ENCODE results near the gene RASEF.

RASEF gene

DNA sequence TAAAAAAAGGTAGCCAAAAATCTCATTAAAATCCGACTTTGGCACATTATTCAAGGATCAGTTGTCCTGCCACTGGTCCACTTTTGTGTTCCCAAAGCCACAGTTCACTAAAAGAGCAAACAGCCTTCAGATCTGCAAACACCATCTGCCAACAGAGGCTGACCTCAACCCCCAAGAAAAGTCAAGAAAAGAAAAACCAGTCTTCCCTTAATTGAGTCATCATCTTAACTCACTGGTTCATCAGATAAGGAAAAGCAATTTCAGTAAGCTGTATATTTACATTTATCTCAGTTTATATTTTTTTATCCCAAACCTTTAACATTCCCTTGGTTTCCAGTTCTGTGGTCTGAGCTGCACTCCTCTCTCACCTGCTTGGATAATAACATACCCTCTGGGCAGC is 21.2 kb downstream of the RASEF start:
- Histone ChIP-seq H3K9me2 (replicated peaks; ENCODE audit: low read depth, low read length) (no peaks in the 10 kb centered on the region), H3F3A (ENCODE audit: low read depth) (no peaks in the 10 kb centered on the region; the same call in 1 of the 2 replicates), H3K9me3 (ENCODE audit: insufficient read depth, low read depth, low read length) (no peaks in the 10 kb centered on the region), H3K79me2 (ENCODE audit: insufficient read depth, low read length) (no peaks in the 10 kb centered on the region), H3K4me3 (ENCODE audit: low read length, poor library complexity, severe bottlenecking) (no peak overlapping the region), H3K36me3 (ENCODE audit: insufficient read depth, low read length) (no peaks in the 10 kb centered on the region), H3K4me2 (ENCODE audit: low read depth, low read length, poor library complexity, severe bottlenecking) (peak overlapping the region; percentile 47), H3K9ac (ENCODE audit: low read depth, low read length, poor library complexity, severe bottlenecking) (peak overlapping the region; percentile 41), H3K27me3 (ENCODE audit: insufficient read depth, low read length, poor library complexity, severe bottlenecking) (no peaks in the 10 kb centered on the region), H2AFZ (ENCODE audit: low read length) (no peak overlapping the region), H4K20me1 (ENCODE audit: insufficient read depth, low read length, poor library complexity, severe bottlenecking) (no peaks in the 10 kb centered on the region), H3K4me1 (ENCODE audit: insufficient read depth, low read length, poor library complexity, severe bottlenecking) (peaks cover 21% of the 10 kb centered on the region)
- TF ChIP-seq, protein P1, sequence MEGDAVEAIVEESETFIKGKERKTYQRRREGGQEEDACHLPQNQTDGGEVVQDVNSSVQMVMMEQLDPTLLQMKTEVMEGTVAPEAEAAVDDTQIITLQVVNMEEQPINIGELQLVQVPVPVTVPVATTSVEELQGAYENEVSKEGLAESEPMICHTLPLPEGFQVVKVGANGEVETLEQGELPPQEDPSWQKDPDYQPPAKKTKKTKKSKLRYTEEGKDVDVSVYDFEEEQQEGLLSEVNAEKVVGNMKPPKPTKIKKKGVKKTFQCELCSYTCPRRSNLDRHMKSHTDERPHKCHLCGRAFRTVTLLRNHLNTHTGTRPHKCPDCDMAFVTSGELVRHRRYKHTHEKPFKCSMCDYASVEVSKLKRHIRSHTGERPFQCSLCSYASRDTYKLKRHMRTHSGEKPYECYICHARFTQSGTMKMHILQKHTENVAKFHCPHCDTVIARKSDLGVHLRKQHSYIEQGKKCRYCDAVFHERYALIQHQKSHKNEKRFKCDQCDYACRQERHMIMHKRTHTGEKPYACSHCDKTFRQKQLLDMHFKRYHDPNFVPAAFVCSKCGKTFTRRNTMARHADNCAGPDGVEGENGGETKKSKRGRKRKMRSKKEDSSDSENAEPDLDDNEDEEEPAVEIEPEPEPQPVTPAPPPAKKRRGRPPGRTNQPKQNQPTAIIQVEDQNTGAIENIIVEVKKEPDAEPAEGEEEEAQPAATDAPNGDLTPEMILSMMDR (conservative IDR thresholded peaks at IDR 0.05; ENCODE audit: low read length) = no peak
- no peak for TF ChIP-seq EZH2phosphoT487 (IDR thresholded peaks at IDR 0.05; ENCODE audit: borderline replicate concordance)

DNA sequence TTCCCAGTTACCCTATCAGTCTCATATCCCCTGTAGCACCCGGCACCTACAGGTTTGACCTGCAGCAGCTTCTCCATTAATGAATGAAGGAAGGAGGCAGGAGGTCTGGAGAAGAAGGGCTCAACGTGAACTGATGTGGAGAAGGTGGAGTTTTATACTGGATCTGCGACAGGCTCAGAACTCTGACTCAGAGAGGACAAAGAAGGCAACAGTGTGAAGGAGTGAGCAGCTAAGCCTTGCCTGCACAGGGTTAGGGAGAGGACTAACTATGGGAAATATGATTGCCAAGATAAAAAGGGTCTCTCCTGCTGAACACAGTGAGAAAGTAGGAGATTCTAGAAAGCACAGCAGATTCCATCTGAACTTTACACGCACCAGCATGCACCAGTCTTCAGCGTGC is 23.6 kb downstream of the RASEF start:
- Histone ChIP-seq H3F3A (ENCODE audit: low read depth) (no peaks in the 10 kb centered on the region; the same call in 1 of the 2 replicates), H3K4me1 (ENCODE audit: insufficient read depth, low read length, poor library complexity, severe bottlenecking) (peaks cover 36% of the 10 kb centered on the region), H3K9ac (ENCODE audit: low read depth, low read length, poor library complexity, severe bottlenecking) (no peak overlapping the region), H2AFZ (ENCODE audit: low read length) (no peak overlapping the region), H3K9me3 (ENCODE audit: insufficient read depth, low read depth, low read length) (no peaks in the 10 kb centered on the region), H3K4me2 (ENCODE audit: low read depth, low read length, poor library complexity, severe bottlenecking) (no peak overlapping the region), H3K27me3 (ENCODE audit: insufficient read depth, low read length, poor library complexity, severe bottlenecking) (no peaks in the 10 kb centered on the region), H3K4me3 (ENCODE audit: low read length, poor library complexity, severe bottlenecking) (no peak overlapping the region), H3K36me3 (ENCODE audit: insufficient read depth, low read length) (no peaks in the 10 kb centered on the region), H4K20me1 (ENCODE audit: insufficient read depth, low read length, poor library complexity, severe bottlenecking) (no peaks in the 10 kb centered on the region), H3K9me2 (replicated peaks; ENCODE audit: low read depth, low read length) (no peaks in the 10 kb centered on the region), H3K79me2 (ENCODE audit: insufficient read depth, low read length) (no peaks in the 10 kb centered on the region)
- no peak for TF ChIP-seq EZH2phosphoT487 (IDR thresholded peaks at IDR 0.05; ENCODE audit: borderline replicate concordance)
- TF ChIP-seq, protein P1 (conservative IDR thresholded peaks at IDR 0.05; ENCODE audit: low read length) = no peak

DNA sequence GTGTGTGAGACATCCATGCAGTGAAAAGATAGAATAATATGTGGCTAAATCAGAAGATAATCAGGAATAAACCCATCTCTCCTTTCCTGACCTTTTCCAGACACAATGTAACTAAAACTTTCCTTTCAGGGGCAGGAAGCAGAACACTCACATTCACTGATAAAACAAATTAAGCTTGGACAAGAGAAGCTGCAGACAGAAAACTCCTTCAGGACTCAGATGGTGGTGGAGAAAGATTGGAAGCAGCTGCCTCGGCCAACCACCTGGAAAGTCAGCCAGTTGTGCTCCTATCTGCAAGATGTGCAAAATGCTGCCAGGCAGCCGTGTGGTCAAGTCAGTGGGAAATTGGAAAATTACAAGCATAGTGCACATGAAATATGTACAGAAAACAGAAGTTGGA is 26.9 kb downstream of the RASEF start:
- H2AFZ ChIP-seq (ENCODE audit: low read length) = peak overlapping the region; percentile 50; the same call in 1 of the 2 replicates
- H3K27me3 ChIP-seq (ENCODE audit: insufficient read depth, low read length, poor library complexity, severe bottlenecking) = no peaks in the 10 kb centered on the region
- peaks cover 27% of the 10 kb centered on the region for H3K4me1 ChIP-seq (ENCODE audit: insufficient read depth, low read length, poor library complexity, severe bottlenecking)
- H3K9ac ChIP-seq (ENCODE audit: low read depth, low read length, poor library complexity, severe bottlenecking) = no peak overlapping the region
- H3K4me3 ChIP-seq (ENCODE audit: low read length, poor library complexity, severe bottlenecking) = no peak overlapping the region
- no peaks in the 10 kb centered on the region for H3K79me2 ChIP-seq (ENCODE audit: insufficient read depth, low read length)
- H3K9me3 ChIP-seq (ENCODE audit: insufficient read depth, low read depth, low read length) = no peaks in the 10 kb centered on the region
- H3K9me2 ChIP-seq (replicated peaks; ENCODE audit: low read depth, low read length) = no peaks in the 10 kb centered on the region
- H3K36me3 ChIP-seq (ENCODE audit: insufficient read depth, low read length) = no peaks in the 10 kb centered on the region
- no peaks in the 10 kb centered on the region for H4K20me1 ChIP-seq (ENCODE audit: insufficient read depth, low read length, poor library complexity, severe bottlenecking)
- H3K4me2 ChIP-seq (ENCODE audit: low read depth, low read length, poor library complexity, severe bottlenecking) = no peak overlapping the region
- no peak for TF ChIP-seq EZH2phosphoT487 (IDR thresholded peaks at IDR 0.05; ENCODE audit: borderline replicate concordance)
- TF ChIP-seq, protein P1 (conservative IDR thresholded peaks at IDR 0.05; ENCODE audit: low read length) = no peak
- no peaks in the 10 kb centered on the region for H3F3A ChIP-seq (ENCODE audit: low read depth)

Measured in Loucy (cell line).